ENCODE measurements around the gene ZFP36L1. TPM values are rescaled to one million over a fixed set of nuclear protein-coding genes. Genes with fewer than 3 reads are reported as not detected.

ZFP36L1 gene
- total RNA-seq, 2 donors from 2014 or later: 233 to 326 TPM

- H3K4me3 ChIP-seq: no peak overlapping the region
- H3K27me3 ChIP-seq (replicated peaks; ENCODE audit: insufficient read depth): no peaks in the 10 kb centered on the region
- TF ChIP-seq CTCF (IDR thresholded peaks at IDR 0.05): no peak
- no peak for ATAC-seq (ENCODE audit: insufficient number of reproducible peaks, low FRiP score, low read depth)
- no peak for DNase-seq (ENCODE audit: low spot score)
- peaks cover 19% of the 10 kb centered on the region for H3K36me3 ChIP-seq
- H3K27ac ChIP-seq: peak overlapping the region; percentile 39 to 59
- peaks cover 27 to 67% of the 10 kb centered on the region in 2 donors for H3K4me1 ChIP-seq (ENCODE audit: control insufficient read depth in 1 of 2, low read depth in 2 of 2)
- no peaks in the 10 kb centered on the region for H3K9me3 ChIP-seq
Observed at GRCh38 chr14:68784978-68785533, 7.8 kb downstream of the ZFP36L1 start.

GRCh38 chr14:68784226-68784910 is 8.5 kb downstream of the ZFP36L1 start:
- peak overlapping the region; percentile 3 to 4 for H3K27ac ChIP-seq
- DNase-seq (ENCODE audit: low spot score) (no peak), ATAC-seq (ENCODE audit: insufficient number of reproducible peaks, low FRiP score, low read depth) (no peak)
- peaks cover 30 to 70% of the 10 kb centered on the region in 2 donors for H3K4me1 ChIP-seq (ENCODE audit: control insufficient read depth in 1 of 2, low read depth in 2 of 2)
- no peaks in the 10 kb centered on the region for H3K9me3 ChIP-seq
- H3K36me3 ChIP-seq: peaks cover 14% of the 10 kb centered on the region
- TF ChIP-seq CTCF (IDR thresholded peaks at IDR 0.05): no peak
- H3K27me3 ChIP-seq (replicated peaks; ENCODE audit: insufficient read depth): no peaks in the 10 kb centered on the region
- H3K4me3 ChIP-seq: no peak overlapping the region

GRCh38 chr14:68783408-68784225 is 9.2 kb downstream of the ZFP36L1 start:
- peak overlapping the region in 1 of 2 donors; percentile 3 for H3K27ac ChIP-seq
- H3K4me1 ChIP-seq (ENCODE audit: control insufficient read depth in 1 of 2, low read depth in 2 of 2): peaks cover 26 to 67% of the 10 kb centered on the region in 2 donors
- ATAC-seq (ENCODE audit: insufficient number of reproducible peaks, low FRiP score, low read depth) (no peak), DNase-seq (ENCODE audit: low spot score) (no peak)
- peaks cover 9% of the 10 kb centered on the region for H3K36me3 ChIP-seq
- no peak overlapping the region for H3K4me3 ChIP-seq
- TF ChIP-seq CTCF (IDR thresholded peaks at IDR 0.05): no peak
- no peaks in the 10 kb centered on the region for H3K27me3 ChIP-seq (replicated peaks; ENCODE audit: insufficient read depth)
- no peaks in the 10 kb centered on the region for H3K9me3 ChIP-seq

- H3K4me3 ChIP-seq: no peak overlapping the region
- peaks cover 5% of the 10 kb centered on the region for H3K36me3 ChIP-seq
- DNase-seq (ENCODE audit: low spot score) (no peak), ATAC-seq (ENCODE audit: insufficient number of reproducible peaks, low FRiP score, low read depth) (no peak)
- no peaks in the 10 kb centered on the region for H3K9me3 ChIP-seq
- no peaks in the 10 kb centered on the region for H3K27me3 ChIP-seq (replicated peaks; ENCODE audit: insufficient read depth)
- TF ChIP-seq CTCF (IDR thresholded peaks at IDR 0.05): no peak
- no peak overlapping the region for H3K27ac ChIP-seq
- peaks cover 17 to 54% of the 10 kb centered on the region in 2 donors for H3K4me1 ChIP-seq (ENCODE audit: control insufficient read depth in 1 of 2, low read depth in 2 of 2)
Observed at GRCh38 chr14:68782091-68782981, 10.5 kb downstream of the ZFP36L1 start.

Measured in thoracic aorta (tissue), 2 donors.